ENCODE measurements around the gene LGALS9. TPM values are rescaled to one million over a fixed set of nuclear protein-coding genes. Genes with fewer than 3 reads are reported as not detected.

The LGALS9 gene
- total and polyA plus RNA-seq, 9 of the 15 experiments (the other 6 are each of a cell fraction or from before 2014, with no cell fraction given) = 0.45 to 6.9 (median 2.8) TPM

DNA sequence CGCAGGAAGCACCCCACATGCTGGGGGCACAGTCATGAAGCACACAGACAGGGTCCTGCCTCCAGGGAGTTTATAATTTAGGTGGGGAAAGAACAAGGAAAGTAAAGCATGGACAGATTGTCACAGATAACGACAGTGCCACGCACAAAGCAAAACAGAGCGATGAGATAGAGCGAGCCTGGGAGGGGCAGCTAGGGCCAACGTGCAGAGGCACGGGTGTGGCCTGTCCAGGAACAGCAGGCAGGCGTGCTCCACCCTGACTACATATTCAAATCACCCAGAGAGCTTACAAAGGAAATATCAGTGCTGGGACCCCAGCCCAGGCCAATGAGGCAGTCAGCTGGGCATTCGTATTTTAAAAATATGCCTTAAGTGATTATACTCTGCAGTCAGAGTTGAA lies 16.8 kb downstream of the LGALS9 start (continued):
- TF ChIP-seq, protein P1, sequence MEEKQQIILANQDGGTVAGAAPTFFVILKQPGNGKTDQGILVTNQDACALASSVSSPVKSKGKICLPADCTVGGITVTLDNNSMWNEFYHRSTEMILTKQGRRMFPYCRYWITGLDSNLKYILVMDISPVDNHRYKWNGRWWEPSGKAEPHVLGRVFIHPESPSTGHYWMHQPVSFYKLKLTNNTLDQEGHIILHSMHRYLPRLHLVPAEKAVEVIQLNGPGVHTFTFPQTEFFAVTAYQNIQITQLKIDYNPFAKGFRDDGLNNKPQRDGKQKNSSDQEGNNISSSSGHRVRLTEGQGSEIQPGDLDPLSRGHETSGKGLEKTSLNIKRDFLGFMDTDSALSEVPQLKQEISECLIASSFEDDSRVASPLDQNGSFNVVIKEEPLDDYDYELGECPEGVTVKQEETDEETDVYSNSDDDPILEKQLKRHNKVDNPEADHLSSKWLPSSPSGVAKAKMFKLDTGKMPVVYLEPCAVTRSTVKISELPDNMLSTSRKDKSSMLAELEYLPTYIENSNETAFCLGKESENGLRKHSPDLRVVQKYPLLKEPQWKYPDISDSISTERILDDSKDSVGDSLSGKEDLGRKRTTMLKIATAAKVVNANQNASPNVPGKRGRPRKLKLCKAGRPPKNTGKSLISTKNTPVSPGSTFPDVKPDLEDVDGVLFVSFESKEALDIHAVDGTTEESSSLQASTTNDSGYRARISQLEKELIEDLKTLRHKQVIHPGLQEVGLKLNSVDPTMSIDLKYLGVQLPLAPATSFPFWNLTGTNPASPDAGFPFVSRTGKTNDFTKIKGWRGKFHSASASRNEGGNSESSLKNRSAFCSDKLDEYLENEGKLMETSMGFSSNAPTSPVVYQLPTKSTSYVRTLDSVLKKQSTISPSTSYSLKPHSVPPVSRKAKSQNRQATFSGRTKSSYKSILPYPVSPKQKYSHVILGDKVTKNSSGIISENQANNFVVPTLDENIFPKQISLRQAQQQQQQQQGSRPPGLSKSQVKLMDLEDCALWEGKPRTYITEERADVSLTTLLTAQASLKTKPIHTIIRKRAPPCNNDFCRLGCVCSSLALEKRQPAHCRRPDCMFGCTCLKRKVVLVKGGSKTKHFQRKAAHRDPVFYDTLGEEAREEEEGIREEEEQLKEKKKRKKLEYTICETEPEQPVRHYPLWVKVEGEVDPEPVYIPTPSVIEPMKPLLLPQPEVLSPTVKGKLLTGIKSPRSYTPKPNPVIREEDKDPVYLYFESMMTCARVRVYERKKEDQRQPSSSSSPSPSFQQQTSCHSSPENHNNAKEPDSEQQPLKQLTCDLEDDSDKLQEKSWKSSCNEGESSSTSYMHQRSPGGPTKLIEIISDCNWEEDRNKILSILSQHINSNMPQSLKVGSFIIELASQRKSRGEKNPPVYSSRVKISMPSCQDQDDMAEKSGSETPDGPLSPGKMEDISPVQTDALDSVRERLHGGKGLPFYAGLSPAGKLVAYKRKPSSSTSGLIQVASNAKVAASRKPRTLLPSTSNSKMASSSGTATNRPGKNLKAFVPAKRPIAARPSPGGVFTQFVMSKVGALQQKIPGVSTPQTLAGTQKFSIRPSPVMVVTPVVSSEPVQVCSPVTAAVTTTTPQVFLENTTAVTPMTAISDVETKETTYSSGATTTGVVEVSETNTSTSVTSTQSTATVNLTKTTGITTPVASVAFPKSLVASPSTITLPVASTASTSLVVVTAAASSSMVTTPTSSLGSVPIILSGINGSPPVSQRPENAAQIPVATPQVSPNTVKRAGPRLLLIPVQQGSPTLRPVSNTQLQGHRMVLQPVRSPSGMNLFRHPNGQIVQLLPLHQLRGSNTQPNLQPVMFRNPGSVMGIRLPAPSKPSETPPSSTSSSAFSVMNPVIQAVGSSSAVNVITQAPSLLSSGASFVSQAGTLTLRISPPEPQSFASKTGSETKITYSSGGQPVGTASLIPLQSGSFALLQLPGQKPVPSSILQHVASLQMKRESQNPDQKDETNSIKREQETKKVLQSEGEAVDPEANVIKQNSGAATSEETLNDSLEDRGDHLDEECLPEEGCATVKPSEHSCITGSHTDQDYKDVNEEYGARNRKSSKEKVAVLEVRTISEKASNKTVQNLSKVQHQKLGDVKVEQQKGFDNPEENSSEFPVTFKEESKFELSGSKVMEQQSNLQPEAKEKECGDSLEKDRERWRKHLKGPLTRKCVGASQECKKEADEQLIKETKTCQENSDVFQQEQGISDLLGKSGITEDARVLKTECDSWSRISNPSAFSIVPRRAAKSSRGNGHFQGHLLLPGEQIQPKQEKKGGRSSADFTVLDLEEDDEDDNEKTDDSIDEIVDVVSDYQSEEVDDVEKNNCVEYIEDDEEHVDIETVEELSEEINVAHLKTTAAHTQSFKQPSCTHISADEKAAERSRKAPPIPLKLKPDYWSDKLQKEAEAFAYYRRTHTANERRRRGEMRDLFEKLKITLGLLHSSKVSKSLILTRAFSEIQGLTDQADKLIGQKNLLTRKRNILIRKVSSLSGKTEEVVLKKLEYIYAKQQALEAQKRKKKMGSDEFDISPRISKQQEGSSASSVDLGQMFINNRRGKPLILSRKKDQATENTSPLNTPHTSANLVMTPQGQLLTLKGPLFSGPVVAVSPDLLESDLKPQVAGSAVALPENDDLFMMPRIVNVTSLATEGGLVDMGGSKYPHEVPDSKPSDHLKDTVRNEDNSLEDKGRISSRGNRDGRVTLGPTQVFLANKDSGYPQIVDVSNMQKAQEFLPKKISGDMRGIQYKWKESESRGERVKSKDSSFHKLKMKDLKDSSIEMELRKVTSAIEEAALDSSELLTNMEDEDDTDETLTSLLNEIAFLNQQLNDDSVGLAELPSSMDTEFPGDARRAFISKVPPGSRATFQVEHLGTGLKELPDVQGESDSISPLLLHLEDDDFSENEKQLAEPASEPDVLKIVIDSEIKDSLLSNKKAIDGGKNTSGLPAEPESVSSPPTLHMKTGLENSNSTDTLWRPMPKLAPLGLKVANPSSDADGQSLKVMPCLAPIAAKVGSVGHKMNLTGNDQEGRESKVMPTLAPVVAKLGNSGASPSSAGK (IDR thresholded peaks at IDR 0.05) = peak; percentile 47; the same call in 1 of the 2 replicates
- TF ChIP-seq, protein P2, sequence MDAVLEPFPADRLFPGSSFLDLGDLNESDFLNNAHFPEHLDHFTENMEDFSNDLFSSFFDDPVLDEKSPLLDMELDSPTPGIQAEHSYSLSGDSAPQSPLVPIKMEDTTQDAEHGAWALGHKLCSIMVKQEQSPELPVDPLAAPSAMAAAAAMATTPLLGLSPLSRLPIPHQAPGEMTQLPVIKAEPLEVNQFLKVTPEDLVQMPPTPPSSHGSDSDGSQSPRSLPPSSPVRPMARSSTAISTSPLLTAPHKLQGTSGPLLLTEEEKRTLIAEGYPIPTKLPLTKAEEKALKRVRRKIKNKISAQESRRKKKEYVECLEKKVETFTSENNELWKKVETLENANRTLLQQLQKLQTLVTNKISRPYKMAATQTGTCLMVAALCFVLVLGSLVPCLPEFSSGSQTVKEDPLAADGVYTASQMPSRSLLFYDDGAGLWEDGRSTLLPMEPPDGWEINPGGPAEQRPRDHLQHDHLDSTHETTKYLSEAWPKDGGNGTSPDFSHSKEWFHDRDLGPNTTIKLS (IDR thresholded peaks at IDR 0.05; ENCODE audit: borderline replicate concordance, low read depth) = 0 out of 2 replicates have a peak, but pooled peaks have one; percentile 41
- TF ChIP-seq ZNF24 (IDR thresholded peaks at IDR 0.05) (0 out of 2 replicates have a peak, but pooled peaks have one; percentile 13), CXXC5 (CRISPR knock-in tag; IDR thresholded peaks at IDR 0.05) (peak; percentile 41), DNMT1 (IDR thresholded peaks at IDR 0.05) (no peak)
- TF ChIP-seq, protein P3, sequence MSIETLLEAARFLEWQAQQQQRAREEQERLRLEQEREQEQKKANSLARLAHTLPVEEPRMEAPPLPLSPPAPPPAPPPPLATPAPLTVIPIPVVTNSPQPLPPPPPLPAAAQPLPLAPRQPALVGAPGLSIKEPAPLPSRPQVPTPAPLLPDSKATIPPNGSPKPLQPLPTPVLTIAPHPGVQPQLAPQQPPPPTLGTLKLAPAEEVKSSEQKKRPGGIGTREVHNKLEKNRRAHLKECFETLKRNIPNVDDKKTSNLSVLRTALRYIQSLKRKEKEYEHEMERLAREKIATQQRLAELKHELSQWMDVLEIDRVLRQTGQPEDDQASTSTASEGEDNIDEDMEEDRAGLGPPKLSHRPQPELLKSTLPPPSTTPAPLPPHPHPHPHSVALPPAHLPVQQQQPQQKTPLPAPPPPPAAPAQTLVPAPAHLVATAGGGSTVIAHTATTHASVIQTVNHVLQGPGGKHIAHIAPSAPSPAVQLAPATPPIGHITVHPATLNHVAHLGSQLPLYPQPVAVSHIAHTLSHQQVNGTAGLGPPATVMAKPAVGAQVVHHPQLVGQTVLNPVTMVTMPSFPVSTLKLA (conservative IDR thresholded peaks at IDR 0.05) = peak in 1 of 2 experiments; percentile 55; a peak in 2 of 4 replicates
- TF ChIP-seq, protein P4, sequence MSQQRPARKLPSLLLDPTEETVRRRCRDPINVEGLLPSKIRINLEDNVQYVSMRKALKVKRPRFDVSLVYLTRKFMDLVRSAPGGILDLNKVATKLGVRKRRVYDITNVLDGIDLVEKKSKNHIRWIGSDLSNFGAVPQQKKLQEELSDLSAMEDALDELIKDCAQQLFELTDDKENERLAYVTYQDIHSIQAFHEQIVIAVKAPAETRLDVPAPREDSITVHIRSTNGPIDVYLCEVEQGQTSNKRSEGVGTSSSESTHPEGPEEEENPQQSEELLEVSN (IDR thresholded peaks at IDR 0.05; ENCODE audit: borderline replicate concordance in 1 of 2, extremely low read depth in 1 of 2, insufficient read depth in 1 of 2, insufficient read length in 1 of 2, low read depth in 1 of 2, low read length in 1 of 2, poor library complexity in 1 of 2, severe bottlenecking in 1 of 2) = peak in 1 of 2 experiments; percentile 24
- TF ChIP-seq, protein P5, sequence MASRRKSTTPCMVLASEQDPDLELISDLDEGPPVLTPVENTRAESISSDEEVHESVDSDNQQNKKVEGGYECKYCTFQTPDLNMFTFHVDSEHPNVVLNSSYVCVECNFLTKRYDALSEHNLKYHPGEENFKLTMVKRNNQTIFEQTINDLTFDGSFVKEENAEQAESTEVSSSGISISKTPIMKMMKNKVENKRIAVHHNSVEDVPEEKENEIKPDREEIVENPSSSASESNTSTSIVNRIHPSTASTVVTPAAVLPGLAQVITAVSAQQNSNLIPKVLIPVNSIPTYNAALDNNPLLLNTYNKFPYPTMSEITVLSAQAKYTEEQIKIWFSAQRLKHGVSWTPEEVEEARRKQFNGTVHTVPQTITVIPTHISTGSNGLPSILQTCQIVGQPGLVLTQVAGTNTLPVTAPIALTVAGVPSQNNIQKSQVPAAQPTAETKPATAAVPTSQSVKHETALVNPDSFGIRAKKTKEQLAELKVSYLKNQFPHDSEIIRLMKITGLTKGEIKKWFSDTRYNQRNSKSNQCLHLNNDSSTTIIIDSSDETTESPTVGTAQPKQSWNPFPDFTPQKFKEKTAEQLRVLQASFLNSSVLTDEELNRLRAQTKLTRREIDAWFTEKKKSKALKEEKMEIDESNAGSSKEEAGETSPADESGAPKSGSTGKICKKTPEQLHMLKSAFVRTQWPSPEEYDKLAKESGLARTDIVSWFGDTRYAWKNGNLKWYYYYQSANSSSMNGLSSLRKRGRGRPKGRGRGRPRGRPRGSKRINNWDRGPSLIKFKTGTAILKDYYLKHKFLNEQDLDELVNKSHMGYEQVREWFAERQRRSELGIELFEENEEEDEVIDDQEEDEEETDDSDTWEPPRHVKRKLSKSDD (conservative IDR thresholded peaks at IDR 0.05; ENCODE audit: low read length) = no peak
